WTC11 (cell line): Measurements from ENCODE around the gene INO80E. TPM values are rescaled to one million over a fixed set of nuclear protein-coding genes. Genes with fewer than 3 reads are reported as not detected.

Experiments used
- ATAC-seq: fragments of 200-7000 bp; cut with Tn5 transposase; 2 replicates; pipeline ENCODE4 v1.10.0; 2021; ENCODE audit warnings: mild to moderate bottlenecking, moderate library complexity
- CTCF ChIA-PET: fragments of 300-600 bp; sonication (Branson Sonifier 250); formaldehyde crosslinking; loops from one replicate; lab custom pipeline; 2021; ENCODE audit warnings: antibody characterized with exemption; lab: Charles Lee
- POLR2A ChIA-PET: fragments of 350-600 bp; sonication (Branson Sonifier 250); formaldehyde crosslinking; loops from one replicate; lab custom pipeline; 2021; ENCODE audit warnings: antibody characterized with exemption; lab: Charles Lee
- DNase-seq: peaks from one replicate; pipeline ENCODE4 v3.0.0; 2021; ENCODE audit warnings: low spot score
- H3K27ac Mint-ChIP-seq: 2 replicates; pipeline ENCODE4 v1.8.0; 2021; ENCODE audit warnings: mixed read lengths
- H3K27me3 Mint-ChIP-seq: 2 replicates; pipeline ENCODE4 v1.8.0; 2021; ENCODE audit warnings: low read depth, mild to moderate bottlenecking, moderate library complexity, mixed read lengths
- H3K36me3 Mint-ChIP-seq: 2 replicates; pipeline ENCODE4 v1.8.0; 2021; ENCODE audit warnings: mixed read lengths
- H3K4me1 Mint-ChIP-seq: 2 replicates; pipeline ENCODE4 v1.8.0; 2022; ENCODE audit warnings: mixed read lengths
- H3K4me3 Mint-ChIP-seq: 2 replicates; pipeline ENCODE4 v1.8.0; 2021; ENCODE audit warnings: mild to moderate bottlenecking, moderate library complexity, mixed read lengths
- H3K9me3 Mint-ChIP-seq: 2 replicates; pipeline ENCODE4 v1.8.0; 2021; ENCODE audit warnings: mixed read lengths
- CBFB ChIP-seq: sonication (generic); formaldehyde crosslinking; IDR thresholded peaks from 2 replicates; pipeline ENCODE4 v1.8.1; 2022; ENCODE audit warnings: mild to moderate bottlenecking, low read depth, missing genetic modification reagents
- CREB1 ChIP-seq: sonication (generic); formaldehyde crosslinking; IDR thresholded peaks from 2 replicates; pipeline ENCODE4 v1.8.0; 2023; ENCODE audit warnings: mild to moderate bottlenecking, missing genetic modification reagents
- ELF4 ChIP-seq: sonication (generic); formaldehyde crosslinking; IDR thresholded peaks from 2 replicates; pipeline ENCODE4 v1.8.1; 2022; ENCODE audit warnings: low read depth, mild to moderate bottlenecking, moderate library complexity, missing genetic modification reagents
- ESRRA ChIP-seq: sonication (generic); formaldehyde crosslinking; IDR thresholded peaks from 2 replicates; pipeline ENCODE4 v1.8.1; 2022; ENCODE audit warnings: mild to moderate bottlenecking, missing genetic modification reagents, borderline replicate concordance
- NFE2L1 ChIP-seq: sonication (generic); formaldehyde crosslinking; IDR thresholded peaks from 2 replicates; pipeline ENCODE4 v1.8.1; 2023; ENCODE audit warnings: missing genetic modification reagents
- PREB ChIP-seq: sonication (generic); formaldehyde crosslinking; IDR thresholded peaks from 2 replicates; pipeline ENCODE4 v1.8.1; 2022; ENCODE audit warnings: mild to moderate bottlenecking, missing genetic modification reagents, moderate library complexity, borderline replicate concordance
- SMAD3 ChIP-seq: sonication (generic); formaldehyde crosslinking; IDR thresholded peaks from 2 replicates; pipeline ENCODE4 v1.8.0; 2022; ENCODE audit warnings: missing genetic modification reagents, mild to moderate bottlenecking, borderline replicate concordance
- TEAD1 ChIP-seq: sonication (generic); formaldehyde crosslinking; IDR thresholded peaks from 2 replicates; pipeline ENCODE4 v1.8.0; 2022; ENCODE audit warnings: mild to moderate bottlenecking, missing genetic modification reagents
- USF1 ChIP-seq: sonication (generic); formaldehyde crosslinking; IDR thresholded peaks from 2 replicates; pipeline ENCODE4 v1.8.0; 2022; ENCODE audit warnings: mild to moderate bottlenecking, missing genetic modification reagents
- ZNF219 ChIP-seq: sonication (generic); formaldehyde crosslinking; IDR thresholded peaks from 2 replicates; pipeline ENCODE4 v1.8.0; 2023; ENCODE audit warnings: missing genetic modification reagents, mild to moderate bottlenecking, borderline replicate concordance
- ZNF232 ChIP-seq: sonication (generic); formaldehyde crosslinking; IDR thresholded peaks from 2 replicates; pipeline ENCODE4 v1.8.0; 2022; ENCODE audit warnings: mild to moderate bottlenecking, missing genetic modification reagents
- ZNF263 ChIP-seq: sonication (generic); formaldehyde crosslinking; IDR thresholded peaks from 2 replicates; pipeline ENCODE4 v1.8.1; 2022; ENCODE audit warnings: low read depth, mild to moderate bottlenecking, moderate library complexity, missing genetic modification reagents
- total RNA-seq: library from RNA; stranded (reverse); gene quantifications from 3 replicates; pipeline ENCODE4 v1.2.3, GENCODE V29; 2021
- TF ChIP-seq, protein P1 (sequence below): sonication (generic); formaldehyde crosslinking; IDR thresholded peaks from 2 replicates; pipeline ENCODE4 v1.8.1; 2023; ENCODE audit warnings: mild to moderate bottlenecking, missing genetic modification reagents, moderate library complexity
- TF ChIP-seq, protein P2 (sequence below): sonication (generic); formaldehyde crosslinking; IDR thresholded peaks from 2 replicates; pipeline ENCODE4 v1.8.1; 2022; ENCODE audit warnings: low read depth, missing genetic modification reagents, borderline replicate concordance
- TF ChIP-seq, protein P3 (sequence below): sonication (generic); formaldehyde crosslinking; IDR thresholded peaks from 2 replicates; pipeline ENCODE4 v1.8.1; 2023; ENCODE audit warnings: mild to moderate bottlenecking, missing genetic modification reagents

Gene INO80E
- total RNA-seq, 1 experiment from 2014 or later = 101 TPM

DNA sequence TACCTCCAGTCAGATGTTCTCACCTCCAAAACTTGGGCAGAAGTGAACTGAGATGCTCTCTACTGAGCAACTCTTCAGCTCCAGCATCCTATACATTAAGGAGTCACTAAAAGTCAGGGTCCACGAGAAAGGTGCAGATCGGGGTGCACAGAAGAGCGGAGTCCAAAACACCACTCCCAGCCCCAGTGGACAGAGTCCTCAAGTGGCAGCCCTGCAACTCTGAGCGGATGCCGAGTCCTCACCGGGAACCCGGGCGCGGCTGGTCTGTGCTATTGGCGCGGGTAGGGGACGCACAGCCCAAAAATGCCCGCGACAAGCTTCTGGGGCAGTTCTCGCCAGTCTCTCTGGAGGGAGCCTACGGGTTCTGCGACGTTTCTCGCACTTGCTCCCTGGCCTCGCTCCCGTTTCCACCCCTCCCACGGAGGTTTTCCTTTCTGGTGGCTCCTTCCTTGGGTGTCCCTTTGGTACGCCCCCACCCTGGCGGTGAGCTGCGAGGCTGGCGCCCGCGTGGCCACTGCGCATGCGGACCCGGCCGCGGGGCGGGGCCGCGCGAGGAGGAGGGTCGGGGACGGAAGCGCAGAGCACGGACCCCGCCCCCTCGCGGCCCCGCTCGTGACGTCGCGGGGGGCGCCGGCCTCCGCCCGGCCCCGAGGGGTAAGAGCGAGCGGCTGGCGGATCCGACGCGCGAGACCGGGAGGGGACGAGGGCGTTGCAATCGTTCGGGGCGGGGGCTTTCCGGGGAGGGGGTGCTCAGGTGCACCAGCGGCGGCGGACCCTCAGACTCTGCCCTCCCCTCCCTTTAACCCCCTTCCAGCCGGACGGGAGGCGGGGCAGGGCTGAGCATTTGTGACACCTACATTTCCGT lies 34.3 kb upstream of the INO80E start, which contains the start of gene TMEM219 (continued):
- TF ChIP-seq, protein P1, sequence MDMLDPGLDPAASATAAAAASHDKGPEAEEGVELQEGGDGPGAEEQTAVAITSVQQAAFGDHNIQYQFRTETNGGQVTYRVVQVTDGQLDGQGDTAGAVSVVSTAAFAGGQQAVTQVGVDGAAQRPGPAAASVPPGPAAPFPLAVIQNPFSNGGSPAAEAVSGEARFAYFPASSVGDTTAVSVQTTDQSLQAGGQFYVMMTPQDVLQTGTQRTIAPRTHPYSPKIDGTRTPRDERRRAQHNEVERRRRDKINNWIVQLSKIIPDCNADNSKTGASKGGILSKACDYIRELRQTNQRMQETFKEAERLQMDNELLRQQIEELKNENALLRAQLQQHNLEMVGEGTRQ (CRISPR knock-in tag) = peak; percentile 35; the same call in 1 of the 2 replicates
- TF ChIP-seq SMAD3 = no peak
- TF ChIP-seq ZNF263 (CRISPR knock-in tag) = no peak
- no peak for TF ChIP-seq CREB1
- TF ChIP-seq ELF4 (CRISPR knock-in tag) = no peak
- no peak for TF ChIP-seq ESRRA (CRISPR knock-in tag)
- TF ChIP-seq ZNF232 (CRISPR knock-in tag) = no peak
- TF ChIP-seq ZNF219 (CRISPR knock-in tag) = no peak
- TF ChIP-seq, protein P2, sequence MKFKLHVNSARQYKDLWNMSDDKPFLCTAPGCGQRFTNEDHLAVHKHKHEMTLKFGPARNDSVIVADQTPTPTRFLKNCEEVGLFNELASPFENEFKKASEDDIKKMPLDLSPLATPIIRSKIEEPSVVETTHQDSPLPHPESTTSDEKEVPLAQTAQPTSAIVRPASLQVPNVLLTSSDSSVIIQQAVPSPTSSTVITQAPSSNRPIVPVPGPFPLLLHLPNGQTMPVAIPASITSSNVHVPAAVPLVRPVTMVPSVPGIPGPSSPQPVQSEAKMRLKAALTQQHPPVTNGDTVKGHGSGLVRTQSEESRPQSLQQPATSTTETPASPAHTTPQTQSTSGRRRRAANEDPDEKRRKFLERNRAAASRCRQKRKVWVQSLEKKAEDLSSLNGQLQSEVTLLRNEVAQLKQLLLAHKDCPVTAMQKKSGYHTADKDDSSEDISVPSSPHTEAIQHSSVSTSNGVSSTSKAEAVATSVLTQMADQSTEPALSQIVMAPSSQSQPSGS (CRISPR knock-in tag) = no peak
- TF ChIP-seq CBFB (CRISPR knock-in tag) = no peak
- peak; percentile 45; the same call in 1 of the 2 replicates for TF ChIP-seq USF1 (CRISPR knock-in tag)
- peak; percentile 71 for TF ChIP-seq TEAD1
- no peak for TF ChIP-seq PREB (CRISPR knock-in tag)
- TF ChIP-seq, all 79 proteins: peak for 11

GRCh38 chr16:29962344-29962994 lies 33.6 kb upstream of the INO80E start:
- H3K9me3 Mint-ChIP-seq = no peaks in the 10 kb centered on the region
- ChIA-PET CTCF (interaction anchor here (0.7 to 2.7 kb wide), 15 partner anchors 10 to 271 kb away, joined by 3 to 25 read pairs (median 6); partner anchors contain the start of genes ALDOA, ASPHD1, KCTD13 and SEZ6L2), POLR2A (interaction anchor here (0.7 to 2.5 kb wide), 6 partner anchors 10 to 382 kb away, joined by 3 to 17 read pairs (median 5); partner anchors contain the start of genes KCTD13 and SEZ6L2)
- TF ChIP-seq ZNF232 (CRISPR knock-in tag) (no peak), NFE2L1 (no peak)
- TF ChIP-seq, protein P3, sequence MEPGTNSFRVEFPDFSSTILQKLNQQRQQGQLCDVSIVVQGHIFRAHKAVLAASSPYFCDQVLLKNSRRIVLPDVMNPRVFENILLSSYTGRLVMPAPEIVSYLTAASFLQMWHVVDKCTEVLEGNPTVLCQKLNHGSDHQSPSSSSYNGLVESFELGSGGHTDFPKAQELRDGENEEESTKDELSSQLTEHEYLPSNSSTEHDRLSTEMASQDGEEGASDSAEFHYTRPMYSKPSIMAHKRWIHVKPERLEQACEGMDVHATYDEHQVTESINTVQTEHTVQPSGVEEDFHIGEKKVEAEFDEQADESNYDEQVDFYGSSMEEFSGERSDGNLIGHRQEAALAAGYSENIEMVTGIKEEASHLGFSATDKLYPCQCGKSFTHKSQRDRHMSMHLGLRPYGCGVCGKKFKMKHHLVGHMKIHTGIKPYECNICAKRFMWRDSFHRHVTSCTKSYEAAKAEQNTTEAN (CRISPR knock-in tag) = no peak
- H3K4me3 Mint-ChIP-seq = peak overlapping the region; percentile 86
- ATAC-seq (no peak), DNase-seq (no peak)
- peaks cover 13% of the 10 kb centered on the region for H3K4me1 Mint-ChIP-seq
- peak overlapping the region; percentile 57; the same call in 1 of the 2 replicates for H3K27ac Mint-ChIP-seq
- H3K27me3 Mint-ChIP-seq = peaks cover 12% of the 10 kb centered on the region
- H3K36me3 Mint-ChIP-seq = peaks cover 3% of the 10 kb centered on the region
